Right ventricle myocardium inferior (tissue), 1 donor: ENCODE data around the gene GPR37L1. TPM values are rescaled to one million over a fixed set of nuclear protein-coding genes. Genes with fewer than 3 reads are reported as not detected.
A peak's percentile ranks its signal among the peaks of the same experiment; 100 is the strongest.
"Not testable (repeated sequence)": the region's sequence is repeated elsewhere in the genome, so short reads cannot be mapped to it uniquely, and the experiment has no call there.

Experiments
- ATAC-seq: fragments of 200-7000 bp; cut with Tn5 transposase; one replicate; pipeline ENCODE4 v1.9.1; 2020; ENCODE audit warnings: mild to moderate bottlenecking, moderate library complexity
- DNase-seq: peaks from one replicate; pipeline ENCODE4 v3.0.0; 2021; ENCODE audit errors: missing footprints
- intact Hi-C: fragments of 100-400 bp; cut with DNase I; formaldehyde crosslinking; loops from one replicate; pipeline ENCODE4 v1.11.0; 2022
- total RNA-seq: library from RNA; stranded (reverse); fragmentation: NEBNext Ultra II Directional; extraction: Animal tissue kit (Norgen Biotek cat#: 25700); gene quantifications from one replicate; pipeline ENCODE4 v1.2.1, GENCODE V29; 2021
- donor health status: DM: no; HTN: yes; CAD: no; lungs with severe emphysema.

Gene GPR37L1
- total RNA-seq, 1 donor from 2014 or later: 0.08 TPM

- DNase-seq: no peak
- intact Hi-C loops: loop anchor here (5.0 kb wide), 1 partner anchor 119 kb away; the partner anchor contains the start of gene ELF3
- ATAC-seq: no peak
These were observed 8.3 kb downstream of the GPR37L1 start for GRCh38 chr1:202130816-202131522.

GRCh38 chr1:202131956-202132821 lies 9.5 kb downstream of the GPR37L1 start:
- ATAC-seq (peak; percentile 78), DNase-seq (peak; percentile 82)
- intact Hi-C loops: loop anchor here (5.0 kb wide), 1 partner anchor 120 kb away; the partner anchor contains the start of gene ELF3

GRCh38 chr1:202133001-202133400 lies 10.3 kb downstream of the GPR37L1 start:
- intact Hi-C loops: loop anchor here (5.0 kb wide), 1 partner anchor 121 kb away; the partner anchor contains the start of gene ELF3
- ATAC-seq: peak; percentile 24
- DNase-seq: no peak

- no peak for DNase-seq
- ATAC-seq: no peak
- intact Hi-C loops: loop anchor here (5.0 kb wide), 1 partner anchor 121 kb away; the partner anchor contains the start of gene ELF3
These were observed 10.8 kb downstream of the GPR37L1 start for GRCh38 chr1:202133496-202133895.

- DNase-seq: no peak
- no peak for ATAC-seq
- intact Hi-C loops: loop anchor here (5.0 kb wide), 1 partner anchor 122 kb away; the partner anchor contains the start of gene ELF3
These were observed 11.3 kb downstream of the GPR37L1 start for GRCh38 chr1:202133989-202134388.

- DNase-seq (no peak), ATAC-seq (no peak)
- intact Hi-C loops: loop anchor here (5.0 kb wide), 1 partner anchor 122 kb away; the partner anchor contains the start of gene ELF3
These were observed 12.0 kb downstream of the GPR37L1 start for GRCh38 chr1:202134645-202135172.

- intact Hi-C loops: no loop called here
- DNase-seq (no peak), ATAC-seq (peak; percentile 68)
These were observed 12.6 kb downstream of the GPR37L1 start for GRCh38 chr1:202135221-202135721.

- intact Hi-C loops: no loop called here
- ATAC-seq: no peak
- no peak for DNase-seq
These were observed 18.1 kb downstream of the GPR37L1 start for GRCh38 chr1:202140833-202141232.

- DNase-seq, ATAC-seq, intact Hi-C loops: not testable (repeated sequence)
These were observed 18.8 kb downstream of the GPR37L1 start for GRCh38 chr1:202141468-202141867.

GRCh38 chr1:202143011-202143767 lies 20.5 kb downstream of the GPR37L1 start:
- DNase-seq (peak; percentile 82), ATAC-seq (peak; percentile 36)
- intact Hi-C loops: no loop called here

GRCh38 chr1:202143768-202144401 lies 21.2 kb downstream of the GPR37L1 start:
- intact Hi-C loops: no loop called here
- DNase-seq (no peak), ATAC-seq (peak; percentile 43)

GRCh38 chr1:202144402-202145067 lies 21.8 kb downstream of the GPR37L1 start, which contains the start of gene ARL8A:
ARL8A (minus strand) TSS chr1:202144737; CDS start chr1:202144572, 165 bp downstream.
- peak; percentile 80 for ATAC-seq
- intact Hi-C loops: no loop called here
- DNase-seq: peak; percentile 91

GRCh38 chr1:202145068-202145743 lies 22.5 kb downstream of the GPR37L1 start:
- no peak for ATAC-seq
- no peak for DNase-seq
- intact Hi-C loops: no loop called here

- ATAC-seq, intact Hi-C loops, DNase-seq: not testable (repeated sequence)
These were observed 23.0 kb downstream of the GPR37L1 start for GRCh38 chr1:202145744-202146140.

- ATAC-seq (no peak), DNase-seq (no peak)
- intact Hi-C loops: no loop called here
These were observed 23.6 kb downstream of the GPR37L1 start for GRCh38 chr1:202146279-202146678.

GRCh38 chr1:202146993-202147392 lies 24.3 kb downstream of the GPR37L1 start:
- ATAC-seq (no peak), DNase-seq (no peak)
- intact Hi-C loops: no loop called here

- no peak for ATAC-seq
- intact Hi-C loops: no loop called here
These were observed 25.7 kb downstream of the GPR37L1 start for GRCh38 chr1:202148391-202148790.

More at GRCh38 chr1:202148391-202148790, 25.7 kb downstream of the GPR37L1 start:
- no peak for DNase-seq
